Left lung (tissue), 10 donors: ENCODE results near the gene SDK2. TPM values are rescaled to one million over a fixed set of nuclear protein-coding genes. Genes with fewer than 3 reads are reported as not detected.
A peak's percentile ranks its signal among the peaks of the same experiment; 100 is the strongest.

Experiments
- ATAC-seq: fragments of 200-7000 bp; cut with Tn5 transposase; one replicate; pipeline ENCODE4 v1.9.1; 2020; ENCODE audit warnings: moderate library complexity
- DNase-seq, 4 donors: peaks; one replicate each; pipeline ENCODE4 v3.0.0-alpha.2; 2013 to 2020
- H3K27ac ChIP-seq, 2 donors: fragments of 200-600 bp; sonication (generic) in 1 of 2; one replicate each; pipeline versions ENCODE4 v1.5.0 to v1.8.0; 2020 to 2021
- H3K27me3 ChIP-seq, 2 donors: fragments of 200-600 bp; sonication (generic) in 1 of 2; one replicate each; pipeline versions ENCODE4 v1.5.0 to v1.8.0; 2020 to 2021
- H3K36me3 ChIP-seq, 2 donors: fragments of 200-600 bp; sonication (generic) in 1 of 2; one replicate each; pipeline versions ENCODE4 v1.5.0 to v1.8.0; 2020 to 2021
- H3K4me1 ChIP-seq, 2 donors: fragments of 200-600 bp; one replicate each; pipeline ENCODE4 v1.8.0; 2021
- H3K4me3 ChIP-seq, 2 donors: fragments of 200-600 bp; sonication (generic) in 1 of 2; one replicate each; pipeline versions ENCODE4 v1.5.0 to v1.8.0; 2020 to 2021; ENCODE audit warnings: mild to moderate bottlenecking in 1 of 2
- H3K9me3 ChIP-seq, 2 donors: fragments of 200-600 bp; sonication (generic) in 1 of 2; one replicate each; pipeline versions ENCODE4 v1.5.0 to v1.8.0; 2020 to 2021
- CTCF ChIP-seq, 2 donors: fragments of 200-600 bp; sonication (generic) in 1 of 2; IDR thresholded peaks; one replicate each; pipeline versions ENCODE4 v1.5.0 to v1.8.0; 2021; ENCODE audit warnings: antibody characterized with exemption in 2 of 2
- intact Hi-C, 2 donors: fragments of 100-400 bp; cut with DNase I; formaldehyde crosslinking; loops; one replicate each; pipeline versions ENCODE4 v1.11.2 to v1.14.2; 2022
- polyA plus RNA-seq, 6 donors: library from polyadenylated mRNA; unstranded; fragments of 120-200 nt; gene quantifications; one replicate each; pipeline ENCODE4 v1.2.1, GENCODE V29; 2013; ENCODE audit not compliant: insufficient read length in 6 of 6
- total RNA-seq, 2 donors: library from RNA; stranded (reverse); fragmentation: NEBNext Ultra II Directional; extraction: Animal tissue kit (Norgen Biotek cat#: 25700); gene quantifications; one replicate each; pipeline ENCODE4 v1.2.1, GENCODE V29; 2021
- donor health status: DM: no; HTN: yes; CAD: no.
- donor health status: DM: no; HTN: no; CAD: no.

SDK2 gene
- total and polyA plus RNA-seq, 8 donors: 6.0 to 10.9 (median 7.5) TPM

GRCh38 chr17:73471924-73472323 is 172.3 kb downstream of the SDK2 start:
- H3K4me1 ChIP-seq: peaks cover 0 to 5% of the 10 kb centered on the region in 2 donors
- no peak overlapping the region for H3K4me3 ChIP-seq
- intact Hi-C loops: no loop called here
- H3K36me3 ChIP-seq: no peaks in the 10 kb centered on the region
- TF ChIP-seq CTCF (IDR thresholded peaks at IDR 0.05): no peak
- no peak overlapping the region for H3K27ac ChIP-seq
- no peaks in the 10 kb centered on the region for H3K9me3 ChIP-seq
- ATAC-seq (no peak), DNase-seq (peak in 1 of 4 donors; percentile 63)
- H3K27me3 ChIP-seq: peaks cover 0 to 20% of the 10 kb centered on the region in 2 donors

DNA sequence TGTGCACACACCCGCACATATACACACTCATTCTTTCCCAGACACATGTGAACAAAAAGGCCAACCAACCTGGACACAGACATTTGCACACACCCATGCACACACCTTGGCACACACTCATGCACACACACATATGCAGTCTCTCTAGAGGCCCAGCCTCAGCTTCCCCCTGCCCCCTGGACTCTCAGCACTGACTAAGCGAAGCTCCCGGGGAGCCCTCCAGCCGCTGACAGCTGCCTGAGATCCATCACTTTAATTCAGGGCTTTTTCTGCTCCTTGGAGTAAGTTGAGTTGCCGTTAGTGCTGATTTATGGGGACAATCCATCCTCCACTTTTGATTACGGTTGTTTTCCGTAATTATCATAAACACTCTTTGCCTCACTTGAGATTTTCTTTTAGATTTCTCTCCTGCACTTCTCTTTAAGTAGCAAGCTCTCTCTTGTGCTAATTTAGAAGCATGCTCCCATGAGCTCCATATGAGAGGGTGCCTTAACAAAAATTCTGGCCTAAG is 173.9 kb downstream of the SDK2 start:
- H3K36me3 ChIP-seq: no peaks in the 10 kb centered on the region
- ATAC-seq: no peak
- peaks cover 0 to 5% of the 10 kb centered on the region in 2 donors for H3K4me1 ChIP-seq
- TF ChIP-seq CTCF (IDR thresholded peaks at IDR 0.05): no peak
- H3K27ac ChIP-seq: no peak overlapping the region
- no peaks in the 10 kb centered on the region for H3K9me3 ChIP-seq
- no peak overlapping the region for H3K4me3 ChIP-seq
- peaks cover 0 to 13% of the 10 kb centered on the region in 2 donors for H3K27me3 ChIP-seq
- no peak for DNase-seq
- intact Hi-C loops: no loop called here

DNA sequence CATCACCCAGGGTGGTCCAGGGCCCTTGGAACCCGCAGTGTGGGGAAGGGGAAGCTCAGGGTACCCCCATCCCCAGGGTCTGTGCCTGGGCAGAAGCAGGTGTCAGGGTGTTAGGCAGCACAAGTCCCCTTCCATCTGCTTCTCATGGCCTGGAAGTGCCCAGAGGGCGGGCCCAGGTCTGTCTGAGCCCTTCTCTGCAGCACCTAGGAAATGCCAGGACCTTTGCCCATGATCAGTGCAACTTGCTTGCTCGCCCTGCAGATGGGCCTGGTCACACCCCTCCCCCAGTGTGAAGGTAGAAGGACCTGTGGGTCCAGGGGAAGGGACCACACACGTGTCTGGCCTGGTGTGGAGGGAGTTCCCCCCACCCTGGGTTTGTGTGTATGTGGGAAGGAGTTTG is 174.9 kb downstream of the SDK2 start:
- ATAC-seq (no peak), DNase-seq (peak in 1 of 4 donors; percentile 43)
- no peak for TF ChIP-seq CTCF (IDR thresholded peaks at IDR 0.05)
- H3K9me3 ChIP-seq: no peaks in the 10 kb centered on the region
- intact Hi-C loops: no loop called here
- H3K36me3 ChIP-seq: no peaks in the 10 kb centered on the region
- H3K4me3 ChIP-seq: no peak overlapping the region
- H3K4me1 ChIP-seq: peaks cover 0 to 3% of the 10 kb centered on the region in 2 donors
- no peak overlapping the region for H3K27ac ChIP-seq
- H3K27me3 ChIP-seq: peaks cover 0 to 6% of the 10 kb centered on the region in 2 donors

DNA sequence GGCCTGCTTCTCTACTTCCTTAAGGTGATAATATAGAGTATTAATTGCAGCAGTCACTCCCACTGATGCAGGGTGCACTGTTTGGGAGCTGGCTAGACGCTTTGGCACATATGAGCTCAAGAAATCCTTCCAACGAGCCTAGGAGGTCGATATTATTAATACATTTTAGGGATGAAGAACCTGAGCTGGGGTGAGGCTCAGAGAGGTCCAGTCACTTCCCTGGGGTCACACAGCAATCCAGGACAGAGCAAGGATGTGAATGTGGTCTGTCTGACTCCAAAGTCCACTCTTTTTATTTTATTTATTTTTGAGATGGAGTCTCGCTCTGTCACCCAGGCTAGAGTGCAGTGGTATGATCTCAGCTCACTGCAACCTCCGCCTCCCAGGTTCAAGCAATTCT is 176.0 kb downstream of the SDK2 start:
- H3K4me1 ChIP-seq: no peaks in the 10 kb centered on the region
- H3K4me3 ChIP-seq: no peak overlapping the region
- H3K9me3 ChIP-seq: no peaks in the 10 kb centered on the region
- ATAC-seq (no peak), DNase-seq (no peak)
- intact Hi-C loops: no loop called here
- H3K36me3 ChIP-seq: no peaks in the 10 kb centered on the region
- no peak overlapping the region for H3K27ac ChIP-seq
- TF ChIP-seq CTCF (IDR thresholded peaks at IDR 0.05): no peak
- H3K27me3 ChIP-seq: no peaks in the 10 kb centered on the region

GRCh38 chr17:73467651-73468050 is 176.6 kb downstream of the SDK2 start:
- no peaks in the 10 kb centered on the region for H3K9me3 ChIP-seq
- DNase-seq: no peak
- H3K4me3 ChIP-seq: no peak overlapping the region
- TF ChIP-seq CTCF (IDR thresholded peaks at IDR 0.05): no peak
- ATAC-seq: no peak
- intact Hi-C loops: no loop called here
- H3K36me3 ChIP-seq: no peaks in the 10 kb centered on the region
- H3K4me1 ChIP-seq: no peaks in the 10 kb centered on the region
- no peaks in the 10 kb centered on the region for H3K27me3 ChIP-seq
- H3K27ac ChIP-seq: no peak overlapping the region
